NCI-H69 (cell line): ENCODE results near the gene CACNA1C.
A peak's percentile ranks its signal among the peaks of the same experiment; 100 is the strongest.

Source experiments
- DNase-seq: peaks from one replicate; lab custom pipeline; 2025; lab: John Stamatoyannopoulos, UW

CACNA1C gene

DNA sequence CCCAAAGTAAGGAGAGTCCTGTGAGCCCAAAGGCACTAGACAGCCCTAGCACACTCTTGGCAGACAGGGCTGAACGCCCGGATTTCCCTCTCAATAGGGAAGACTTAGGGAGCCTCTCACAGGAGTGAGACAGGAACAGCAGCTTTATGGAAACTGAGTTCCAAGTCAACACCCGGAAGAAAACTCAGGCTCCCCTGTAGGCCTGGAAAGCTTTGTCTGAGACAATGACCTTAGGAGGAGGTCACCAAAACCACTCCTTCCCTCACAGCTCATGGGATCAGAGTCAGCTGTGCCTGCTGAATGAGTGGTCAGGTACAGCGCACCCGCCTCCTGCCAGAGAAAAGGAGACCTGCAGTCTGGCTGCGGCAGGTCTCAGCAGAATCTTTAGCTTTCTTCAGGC lies 229.5 kb downstream of the CACNA1C start:
- no peak for DNase-seq

DNA sequence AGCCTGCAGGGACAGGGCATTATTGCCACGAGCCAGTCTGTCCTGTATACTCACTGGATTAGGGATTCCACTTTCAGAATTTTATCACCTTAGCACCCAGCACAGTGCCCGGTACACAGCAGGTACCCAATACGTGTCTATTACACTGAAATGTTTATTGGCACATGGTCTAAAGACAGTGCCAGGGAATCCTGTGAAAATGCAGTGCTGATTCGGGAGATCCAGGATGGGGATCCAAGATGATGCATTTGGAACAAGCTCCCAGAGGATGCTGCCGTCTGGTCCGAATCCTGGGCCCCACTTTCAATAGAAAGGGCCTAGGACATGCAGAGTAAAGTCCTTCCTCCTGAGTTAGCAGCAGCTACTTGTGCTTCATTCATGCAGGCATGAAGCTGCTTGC lies 230.7 kb downstream of the CACNA1C start:
- no peak for DNase-seq

DNA sequence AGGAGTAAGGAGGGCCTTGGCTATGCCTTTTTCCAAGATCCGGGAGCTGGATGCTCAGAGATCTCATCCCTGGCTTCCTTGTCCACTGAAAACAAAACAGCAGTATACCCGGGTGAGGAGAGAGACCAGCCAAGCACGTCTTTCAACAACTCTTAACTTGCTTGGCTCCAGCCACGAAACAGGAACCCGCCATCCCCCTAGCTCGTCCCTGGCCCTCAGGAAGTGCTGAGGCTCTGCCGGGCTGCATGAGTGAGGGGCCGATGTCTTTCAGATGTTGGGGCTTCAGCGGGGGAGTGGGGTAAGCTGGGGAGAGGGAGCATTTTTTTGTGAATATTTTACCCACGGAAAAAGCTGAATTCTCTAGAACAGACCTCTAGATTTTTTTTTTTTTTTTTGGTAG lies 231.1 kb downstream of the CACNA1C start:
- DNase-seq: no peak

DNA sequence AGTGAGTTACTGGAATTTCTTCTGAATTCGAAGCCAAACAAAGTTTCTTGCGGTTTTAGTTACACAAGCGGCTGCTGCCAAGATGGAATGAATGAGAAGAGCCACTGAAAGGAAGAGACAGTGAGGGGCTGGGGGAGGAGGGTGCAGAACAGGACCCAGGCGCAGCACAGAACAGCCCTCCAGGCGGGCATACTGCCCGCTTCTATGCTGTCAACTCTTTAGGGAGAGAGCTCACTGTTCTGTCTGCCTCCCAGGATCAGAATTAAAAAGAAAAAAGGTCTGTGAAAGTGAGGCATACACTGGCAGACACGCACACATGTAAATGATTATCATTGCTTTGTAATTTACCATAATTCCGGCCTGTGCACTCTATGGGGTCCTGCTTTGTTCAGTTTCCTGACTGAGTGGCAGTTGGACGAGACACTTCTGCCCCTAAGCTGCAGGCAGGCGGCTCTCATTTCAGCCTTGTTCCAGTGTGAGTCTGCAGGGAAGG lies 231.6 kb downstream of the CACNA1C start:
- DNase-seq: peak; percentile 96

DNA sequence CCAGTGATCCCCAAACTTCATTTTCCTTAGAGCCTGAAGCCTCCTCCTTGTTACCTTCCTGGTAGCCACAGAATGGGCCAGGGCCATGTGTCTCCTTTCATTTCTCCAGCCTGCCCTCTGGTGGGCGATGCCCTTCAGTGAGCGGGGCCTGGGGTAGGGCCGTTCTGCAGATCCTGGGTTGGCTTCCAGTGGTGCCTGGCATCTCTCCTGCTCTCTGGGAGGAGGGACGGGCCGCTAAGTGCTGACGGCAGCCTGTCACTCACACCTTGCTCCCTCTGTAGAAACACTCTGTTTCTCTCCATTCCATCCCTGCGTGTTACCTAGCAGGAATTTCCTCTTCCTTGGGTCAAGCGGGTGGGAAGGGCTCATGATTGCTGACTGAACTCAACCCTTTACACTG lies 232.1 kb downstream of the CACNA1C start:
- peak; percentile 96 for DNase-seq

DNA sequence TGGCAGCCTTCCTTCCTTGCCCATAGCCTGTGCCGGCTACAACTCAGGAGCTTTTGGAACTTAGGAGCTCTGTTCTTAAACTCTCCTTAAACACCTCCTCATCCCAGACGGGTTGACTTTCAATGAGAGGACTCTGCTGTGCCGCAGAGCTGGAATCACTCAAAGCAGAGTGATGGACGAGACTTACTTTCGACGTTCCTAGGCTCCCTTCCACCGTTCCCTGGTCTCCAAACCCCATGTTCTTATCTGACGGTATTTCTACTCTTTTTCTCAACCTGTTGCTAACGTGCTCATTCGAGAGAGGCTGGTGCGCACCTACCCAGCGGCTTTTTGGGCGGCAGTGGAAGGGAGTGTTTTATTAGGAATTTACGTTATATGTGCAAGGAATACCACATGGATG lies 232.7 kb downstream of the CACNA1C start:
- no peak for DNase-seq

DNA sequence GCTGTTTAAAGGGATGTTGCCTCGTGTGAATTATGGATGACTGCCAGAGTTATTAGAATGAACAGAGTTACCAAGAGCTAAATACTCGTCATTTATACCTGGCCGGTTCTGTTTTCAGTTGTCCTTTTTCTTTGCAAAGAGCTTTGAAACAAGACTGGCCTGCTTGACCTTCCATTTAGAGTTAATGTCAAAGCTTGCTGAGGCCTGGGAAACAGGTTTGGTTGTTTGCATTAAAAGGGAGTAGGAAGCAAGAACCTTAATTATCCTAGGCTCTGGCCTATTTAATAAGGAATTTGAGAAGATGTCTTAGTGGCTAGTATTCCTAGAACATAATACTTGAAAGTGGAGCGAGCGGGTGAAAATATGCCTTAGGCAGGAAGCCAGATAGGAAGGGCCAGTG lies 233.3 kb downstream of the CACNA1C start:
- DNase-seq: peak; percentile 58

DNA sequence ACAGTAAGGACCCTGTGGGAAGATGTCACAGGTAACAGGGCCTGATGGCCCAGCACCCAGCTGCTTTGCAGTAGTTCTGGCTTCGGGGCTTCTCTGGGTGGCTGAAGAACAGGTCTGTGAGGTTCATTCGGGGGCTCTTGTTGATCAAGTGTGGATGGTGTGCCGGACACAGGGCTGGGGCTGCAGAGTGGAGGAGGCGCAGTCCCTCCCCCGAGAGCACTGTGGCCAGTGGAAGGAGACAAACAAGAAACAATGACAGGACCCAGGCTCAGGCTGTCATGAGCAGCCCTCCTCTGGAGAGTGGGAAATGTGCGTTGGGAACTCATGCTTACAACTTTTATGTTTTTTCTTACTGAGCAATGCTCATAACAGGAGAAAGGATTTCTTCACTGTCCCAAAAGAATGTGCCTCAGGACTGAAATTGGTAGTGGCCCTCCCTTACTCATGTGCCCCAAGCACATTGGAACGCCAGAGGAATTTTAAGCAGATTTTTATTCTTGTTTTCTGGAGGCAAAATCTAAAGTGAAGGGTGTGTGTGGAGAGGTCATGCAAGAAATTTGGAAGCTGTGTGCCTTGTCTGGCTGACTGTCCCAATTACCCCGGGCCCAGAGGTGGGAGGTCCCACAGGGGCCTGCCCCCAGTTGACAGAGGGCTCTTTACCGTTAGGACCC lies 233.8 kb downstream of the CACNA1C start:
- no peak for DNase-seq

DNA sequence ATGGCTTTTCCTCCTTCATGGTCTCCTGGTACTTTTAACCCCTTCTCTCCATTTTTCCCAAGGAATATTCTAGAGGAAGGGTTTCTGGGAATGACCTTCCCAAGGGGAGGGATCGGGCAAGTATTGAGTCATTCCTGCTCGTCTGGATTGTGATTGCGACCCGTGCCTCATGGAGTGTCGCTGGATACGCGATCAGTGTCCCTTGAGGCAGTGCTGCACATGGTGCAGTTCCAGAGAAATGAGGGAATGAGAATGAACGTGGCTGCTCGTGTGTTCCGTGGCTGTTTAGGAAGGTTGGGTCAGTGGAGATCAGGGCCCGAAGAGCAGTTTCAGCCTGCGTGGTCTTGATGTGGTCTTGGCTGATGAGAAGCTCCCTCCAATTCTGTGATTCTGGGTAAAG lies 234.4 kb downstream of the CACNA1C start:
- DNase-seq: no peak

DNA sequence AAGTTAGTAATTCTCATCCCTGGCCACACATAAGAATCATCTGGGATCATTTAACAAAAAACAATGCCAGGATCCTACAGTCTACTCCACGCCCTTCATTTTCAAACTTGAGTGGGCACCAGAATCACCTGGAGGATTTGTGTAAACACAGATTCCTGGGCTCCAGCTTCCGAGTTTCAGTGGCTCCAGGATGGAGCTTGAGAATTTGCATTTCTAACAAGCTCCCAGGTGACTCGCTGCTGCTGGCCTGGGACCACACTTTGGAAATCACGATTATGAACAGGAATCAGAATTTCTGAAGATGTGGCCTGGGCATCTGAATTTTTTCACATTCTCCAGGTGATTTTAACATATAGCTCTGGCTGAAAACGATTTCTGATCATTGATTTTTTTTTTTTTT lies 234.8 kb downstream of the CACNA1C start:
- DNase-seq: no peak

DNA sequence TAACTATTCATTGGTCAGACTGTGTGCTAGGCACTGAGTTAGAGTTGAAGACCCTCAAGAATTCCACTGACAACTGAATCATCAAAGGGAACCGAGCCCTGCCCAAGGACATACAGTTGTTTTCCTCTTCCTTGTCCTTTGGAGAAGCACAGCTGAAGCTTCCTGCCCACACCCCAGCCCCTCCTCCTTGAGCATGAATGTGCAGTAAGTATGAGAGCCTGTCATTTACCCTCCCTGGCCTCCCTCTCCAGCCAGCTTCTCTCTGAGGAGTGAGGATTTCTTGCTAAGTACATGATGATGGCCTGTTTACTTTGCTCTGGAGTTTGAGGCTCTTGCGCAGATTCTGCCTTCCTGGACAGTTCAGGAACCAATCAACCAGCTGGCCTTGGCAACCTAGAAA lies 235.2 kb downstream of the CACNA1C start:
- DNase-seq: peak; percentile 79

DNA sequence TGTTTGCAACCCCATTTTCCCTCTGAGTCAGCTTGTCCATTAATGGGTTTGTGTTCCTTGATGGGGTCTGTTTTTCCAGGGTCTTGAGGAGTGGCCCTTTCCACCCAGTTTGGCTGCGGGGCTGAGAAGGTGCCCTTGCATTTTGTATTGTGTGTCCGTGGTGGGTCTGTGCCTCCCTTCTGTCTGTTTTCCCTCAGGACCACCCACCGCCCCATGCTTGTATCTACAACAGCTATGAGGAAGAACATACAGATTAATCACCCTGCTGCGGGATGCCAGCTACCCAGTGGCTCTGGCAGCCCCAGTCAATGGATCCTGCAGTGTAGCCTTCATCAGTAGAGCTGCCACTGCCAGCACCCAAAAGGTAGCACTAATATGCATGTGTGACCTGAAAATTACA lies 235.7 kb downstream of the CACNA1C start:
- peak; percentile 89 for DNase-seq

DNA sequence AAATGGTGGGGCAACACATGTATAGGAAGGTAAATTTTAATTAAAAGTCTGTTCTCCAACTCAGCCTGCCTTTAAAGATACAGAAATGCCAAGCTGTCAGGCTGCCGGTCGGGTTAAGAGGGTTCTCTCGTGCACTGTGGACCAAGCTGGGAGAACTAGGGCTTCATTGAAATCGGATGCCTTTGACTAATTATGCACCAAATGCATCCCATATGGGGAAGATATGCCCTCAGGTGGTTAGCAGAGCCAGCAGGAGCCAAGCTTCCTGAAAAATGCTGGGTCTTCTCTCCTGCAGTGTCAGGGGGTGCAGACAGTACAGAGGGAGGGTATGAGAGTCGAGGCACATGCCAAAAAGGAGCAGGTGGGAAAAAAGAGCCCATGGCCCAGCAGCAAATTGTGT lies 236.1 kb downstream of the CACNA1C start:
- DNase-seq: peak; percentile 97

DNA sequence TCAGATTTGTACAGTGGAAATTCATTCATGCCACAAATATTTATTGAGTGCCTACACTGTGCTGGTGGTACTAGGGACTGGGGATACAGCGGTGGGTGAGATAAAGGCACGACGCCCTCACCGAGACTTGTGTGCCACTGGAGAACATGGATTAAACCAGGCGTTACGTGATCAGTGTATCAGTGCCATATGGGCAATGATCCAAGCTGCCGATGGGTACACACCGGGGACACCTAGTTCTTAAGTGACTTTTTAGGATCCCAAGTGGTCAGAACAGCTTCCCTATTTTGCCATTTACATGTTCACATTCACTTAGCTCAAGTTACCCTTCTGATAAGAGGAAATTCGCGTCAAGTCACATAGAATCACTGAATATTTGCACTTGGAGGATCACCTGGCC lies 236.7 kb downstream of the CACNA1C start:
- DNase-seq: peak; percentile 53

DNA sequence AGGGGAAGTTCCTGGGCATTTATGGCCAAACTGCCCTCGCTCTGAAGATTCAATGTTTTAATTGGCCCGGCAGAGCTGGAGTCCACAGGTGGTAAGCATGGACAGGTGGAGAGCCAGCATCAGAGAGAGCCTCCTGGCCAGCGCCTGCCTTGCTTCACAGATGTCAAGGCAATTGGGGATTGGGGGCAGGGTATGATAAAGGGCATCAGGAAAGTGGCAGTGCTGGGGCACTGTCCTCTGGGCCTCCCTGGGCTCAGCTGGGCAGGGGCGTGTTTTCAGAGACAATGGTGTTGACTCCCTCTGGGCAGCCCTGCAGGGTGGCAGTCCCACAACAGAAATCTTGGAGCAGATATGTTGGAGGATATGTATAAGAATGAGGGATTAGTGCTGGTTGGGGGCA lies 237.3 kb downstream of the CACNA1C start:
- peak; percentile 74 for DNase-seq

DNA sequence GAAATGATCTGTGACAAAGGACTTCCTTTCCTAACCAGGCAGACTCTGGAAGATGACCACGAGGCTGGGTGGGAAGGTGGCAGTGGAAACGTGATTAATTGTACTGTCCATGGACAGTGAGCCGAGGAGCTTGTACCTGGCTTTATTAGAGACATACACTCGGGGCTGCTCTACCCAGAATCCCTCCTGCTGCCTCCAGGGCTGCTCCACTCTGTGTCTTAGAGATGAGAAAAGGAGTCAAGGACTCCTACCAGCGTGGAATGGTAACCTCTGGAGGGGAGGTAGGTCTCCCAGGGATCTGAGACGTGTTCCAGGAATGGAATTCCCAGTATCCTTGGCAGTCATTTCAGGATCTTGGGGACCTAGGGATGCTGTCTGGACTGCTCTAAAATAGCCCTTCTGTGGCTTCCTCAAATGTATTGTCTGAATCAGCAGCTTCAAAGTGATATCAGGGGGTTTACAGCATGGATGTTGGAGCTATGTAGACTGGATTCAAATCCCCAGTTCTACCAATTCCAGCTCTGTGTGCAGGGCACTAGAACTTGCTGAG lies 237.8 kb downstream of the CACNA1C start:
- no peak for DNase-seq

DNA sequence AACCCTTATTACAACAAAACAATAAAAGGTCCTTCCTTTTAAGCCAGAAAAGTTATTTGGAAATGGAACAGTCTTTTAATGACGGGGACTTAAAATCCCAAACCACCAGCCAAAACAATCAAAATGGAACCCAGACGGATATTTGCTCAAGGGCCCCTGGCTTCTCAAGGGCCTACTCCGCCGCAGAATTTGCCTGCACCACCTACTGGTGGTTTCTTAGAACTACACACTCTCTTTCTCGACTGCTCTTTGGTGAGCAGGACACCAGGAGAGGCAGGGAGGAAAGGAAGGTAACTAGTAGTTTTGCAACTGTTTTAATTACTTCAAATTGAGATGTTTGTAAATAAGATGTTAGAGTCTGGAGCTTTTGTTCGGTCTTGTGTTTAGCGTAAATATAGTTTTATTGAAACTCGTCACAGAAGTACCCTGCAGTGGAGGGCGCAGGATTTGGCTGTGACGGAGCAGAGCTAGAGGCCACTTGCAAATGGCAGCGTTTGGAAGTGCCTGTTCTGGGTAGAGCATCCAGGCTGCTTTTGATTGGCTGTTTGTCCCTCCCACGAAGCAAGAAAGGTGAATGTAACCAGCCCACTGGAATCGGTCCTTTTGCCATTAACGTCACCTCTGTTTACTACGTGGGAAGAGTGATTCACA lies 238.5 kb downstream of the CACNA1C start:
- DNase-seq: peak; percentile 73

DNA sequence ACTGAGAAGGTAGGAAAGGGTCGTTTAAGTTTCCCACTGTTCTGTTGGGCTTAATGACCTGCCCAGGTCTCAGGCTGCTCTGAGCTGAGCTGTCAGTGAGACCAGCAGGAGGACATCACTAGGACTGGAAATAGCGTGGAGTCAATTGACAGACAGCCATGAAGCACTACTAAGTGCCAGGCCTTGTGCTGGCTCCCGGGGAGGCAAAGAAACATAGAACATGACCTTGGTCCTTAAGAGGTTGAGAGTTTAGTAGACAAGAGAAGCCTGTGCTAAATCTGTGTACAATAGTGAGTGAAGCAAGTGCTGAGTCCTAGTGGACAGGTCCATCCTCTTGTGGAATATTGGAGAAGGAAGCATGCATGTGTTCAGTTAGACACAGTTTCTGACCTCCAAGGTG lies 239.2 kb downstream of the CACNA1C start:
- no peak for DNase-seq

DNA sequence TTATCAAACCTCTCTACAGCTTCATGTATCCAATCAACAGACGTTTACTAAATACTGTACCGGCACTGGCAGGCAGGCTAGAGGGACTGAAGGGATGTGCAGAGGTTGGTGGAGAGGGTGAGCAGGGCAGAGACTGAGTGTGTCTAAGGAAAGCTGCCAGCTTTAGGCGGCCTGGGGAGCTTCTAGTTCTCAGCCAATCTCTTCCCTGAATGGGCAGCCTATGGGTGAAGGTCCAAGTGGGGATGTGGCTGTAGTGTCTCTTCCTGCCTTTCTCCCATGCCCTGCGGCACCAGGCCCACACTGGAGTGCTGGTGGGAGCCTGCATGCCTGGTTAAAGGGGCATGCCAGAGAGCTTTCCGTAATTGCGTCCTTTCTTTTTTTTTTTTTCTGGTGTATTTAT lies 239.8 kb downstream of the CACNA1C start:
- DNase-seq: no peak

DNA sequence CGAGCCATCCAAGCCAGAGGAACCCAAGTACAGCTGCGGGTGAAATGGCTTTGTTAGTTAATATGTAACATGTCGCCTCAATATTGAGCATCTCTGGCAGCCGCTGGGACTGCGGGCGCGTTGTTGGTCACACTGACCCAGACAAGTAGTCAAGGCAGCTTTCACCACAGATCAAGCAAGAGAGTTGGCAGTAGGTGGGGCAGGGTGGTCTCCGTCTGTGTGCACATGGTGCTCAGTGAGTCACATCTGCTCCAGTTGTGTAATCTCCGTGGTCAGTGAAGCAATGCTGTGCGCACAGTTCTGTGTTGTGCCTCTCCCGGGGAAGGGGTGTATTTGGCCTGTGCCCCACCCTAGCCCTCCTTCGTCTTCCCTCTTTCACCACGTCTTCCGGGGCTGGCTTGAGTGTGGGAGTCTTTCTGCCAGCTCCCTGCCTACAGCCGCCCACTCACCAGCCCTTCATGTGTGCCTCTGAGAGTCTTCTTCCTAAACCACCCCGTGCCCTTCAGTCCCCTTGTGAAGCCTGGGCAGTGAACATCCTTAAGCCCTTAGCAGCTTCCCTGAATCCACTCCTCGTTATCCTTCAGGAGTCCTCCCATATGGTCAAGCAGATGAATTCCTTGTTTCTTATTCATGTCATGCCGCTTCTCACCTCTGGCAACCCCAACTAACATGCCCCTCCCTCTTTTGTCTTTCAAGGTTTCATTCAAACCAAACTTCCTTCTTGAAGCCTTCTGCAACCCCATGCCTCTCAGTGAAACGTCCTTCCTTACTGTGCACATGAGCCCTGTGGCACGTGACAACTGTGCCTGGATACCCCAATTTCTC lies 242.1 kb downstream of the CACNA1C start:
- DNase-seq: no peak

DNA sequence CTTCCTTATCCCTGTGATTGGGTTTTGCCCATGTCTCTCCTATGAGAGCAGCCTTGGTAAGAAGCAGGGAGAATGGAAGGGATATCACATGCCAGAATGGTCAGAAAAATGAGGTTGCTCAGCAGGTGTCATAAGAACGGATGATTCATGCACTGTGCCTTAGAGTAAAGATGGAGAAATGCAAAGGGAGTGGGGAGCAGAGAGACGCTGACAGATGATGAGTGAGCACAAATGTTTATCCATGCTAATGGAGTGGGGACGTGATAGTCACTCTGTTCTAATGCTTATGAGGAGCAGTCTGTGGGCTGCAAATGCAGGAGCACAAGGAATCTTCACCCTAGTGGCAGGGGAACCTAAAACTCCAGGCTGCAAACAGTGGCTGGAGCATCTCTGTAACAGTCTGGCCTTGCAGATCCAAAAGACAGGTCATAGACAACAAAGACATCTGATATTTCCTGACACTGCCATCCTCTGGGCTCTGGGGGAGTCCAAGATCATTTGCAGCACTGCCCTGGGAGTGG lies 243.2 kb downstream of the CACNA1C start:
- peak; percentile 56 for DNase-seq

DNA sequence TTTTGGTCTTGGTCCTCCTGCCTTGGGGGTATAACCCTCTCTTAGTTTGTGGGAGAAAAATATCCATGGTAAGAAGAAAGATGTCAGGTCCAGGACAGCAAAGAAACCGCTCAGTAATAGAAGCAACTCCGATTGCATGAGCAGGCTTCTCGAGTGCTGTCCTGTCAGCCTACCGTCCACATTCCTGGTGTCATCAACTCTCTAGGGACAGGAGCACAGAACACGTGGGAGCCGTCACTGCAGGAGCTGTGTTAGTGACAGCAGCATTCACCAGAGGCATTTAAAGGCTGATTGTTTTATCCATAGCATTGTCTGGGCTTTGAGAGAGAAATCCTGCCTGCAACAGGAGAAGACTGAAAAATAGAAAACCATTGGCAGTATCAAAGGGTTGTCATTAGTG lies 244.2 kb downstream of the CACNA1C start:
- no peak for DNase-seq
